Stimulated activated CD4-positive, alpha-beta T cell treated with anti-CD3 and anti-CD28 coated beads, Interleukin-12 subunit alpha, Interleukin-12 subunit beta, amount 100 ng/mL, for 4 hours (primary cell): ENCODE data around the gene FUT8.
"Not testable (repeated sequence)": the region's sequence is repeated elsewhere in the genome, so short reads cannot be mapped to it uniquely, and the experiment has no call there.

Experiments used
- DNase-seq: peaks from one replicate; pipeline ENCODE4 v3.0.0-alpha.2; 2020

Gene FUT8

GRCh38 chr14:65456247-65456646 is 43.7 kb downstream of the FUT8 start:
- no peak for DNase-seq

- DNase-seq, result no peak
Observed at GRCh38 chr14:65461730-65462129, 49.2 kb downstream of the FUT8 start.

GRCh38 chr14:65462411-65462810 is 49.9 kb downstream of the FUT8 start:
- no peak for DNase-seq

- no peak for DNase-seq
Observed at GRCh38 chr14:65465584-65465983, 53.1 kb downstream of the FUT8 start.

- not testable (repeated sequence) for DNase-seq
Observed at GRCh38 chr14:65467926-65468325, 55.4 kb downstream of the FUT8 start.

- no peak for DNase-seq
Observed at GRCh38 chr14:65469903-65470302, 57.4 kb downstream of the FUT8 start.

- no peak for DNase-seq
Observed at GRCh38 chr14:65470404-65470880, 57.9 kb downstream of the FUT8 start.

- no peak for DNase-seq
Observed at GRCh38 chr14:65471038-65471878, 58.7 kb downstream of the FUT8 start.

GRCh38 chr14:65472189-65472588 is 59.7 kb downstream of the FUT8 start:
- DNase-seq, result no peak

GRCh38 chr14:65476273-65476941 is 63.9 kb downstream of the FUT8 start:
- DNase-seq, result no peak

- DNase-seq, result no peak
Observed at GRCh38 chr14:65476942-65477318, 64.4 kb downstream of the FUT8 start.

GRCh38 chr14:65478017-65478416 is 65.5 kb downstream of the FUT8 start:
- no peak for DNase-seq

- DNase-seq, result no peak
Observed at GRCh38 chr14:65478596-65478995, 66.1 kb downstream of the FUT8 start.

GRCh38 chr14:65479386-65479785 is 66.9 kb downstream of the FUT8 start:
- no peak for DNase-seq

- DNase-seq, result no peak
Observed at GRCh38 chr14:65482757-65483438, 70.4 kb downstream of the FUT8 start.

GRCh38 chr14:65483647-65484046 is 71.1 kb downstream of the FUT8 start:
- no peak for DNase-seq

- no peak for DNase-seq
Observed at GRCh38 chr14:65485516-65485915, 73.0 kb downstream of the FUT8 start.

GRCh38 chr14:65486863-65487262 is 74.3 kb downstream of the FUT8 start:
- no peak for DNase-seq

GRCh38 chr14:65487783-65488494 is 75.4 kb downstream of the FUT8 start:
- no peak for DNase-seq

- DNase-seq, result no peak
Observed at GRCh38 chr14:65491274-65491673, 78.7 kb downstream of the FUT8 start.

- DNase-seq, result no peak
Observed at GRCh38 chr14:65492266-65492665, 79.7 kb downstream of the FUT8 start.

GRCh38 chr14:65495196-65495595 is 82.7 kb downstream of the FUT8 start:
- DNase-seq, result no peak
